DOHH2 (cell line): ENCODE data around the gene MON1B.

Experiments used
- H3F3A ChIP-seq: fragments of 200-600 bp; sonication (generic), shearing (Covaris generic); 2 replicates; pipeline ENCODE4 v1.6.0; 2016; ENCODE audit warnings: antibody characterized with exemption, mild to moderate bottlenecking; ENCODE audit not compliant: control insufficient read depth, insufficient read depth
- H3K27ac ChIP-seq: fragments of 200-600 bp; sonication (generic); 2 replicates; pipeline ENCODE4 v1.5.1; 2014; ENCODE audit warnings: low read depth, mild to moderate bottlenecking, low read length, moderate library complexity
- H3K27me3 ChIP-seq: fragments of 200-600 bp; sonication (generic); 2 replicates; pipeline ENCODE4 v1.6.1; 2014; ENCODE audit warnings: mild to moderate bottlenecking, low read length, mixed read lengths; ENCODE audit not compliant: control insufficient read depth
- H3K36me3 ChIP-seq: fragments of 200-600 bp; sonication (generic); 2 replicates; pipeline ENCODE4 v1.6.1; 2014; ENCODE audit warnings: mild to moderate bottlenecking, low read length, moderate library complexity, mixed read lengths; ENCODE audit not compliant: control insufficient read depth
- H3K4me1 ChIP-seq: fragments of 200-600 bp; sonication (generic); 2 replicates; pipeline ENCODE4 v1.6.1; 2014; ENCODE audit warnings: mild to moderate bottlenecking, low read length, mixed read lengths; ENCODE audit not compliant: control insufficient read depth
- H3K4me2 ChIP-seq: fragments of 200-600 bp; sonication (generic); 2 replicates; pipeline ENCODE4 v1.6.0; 2014; ENCODE audit warnings: mild to moderate bottlenecking, low read length, moderate library complexity
- H3K4me3 ChIP-seq: fragments of 200-600 bp; sonication (generic); 2 replicates; pipeline ENCODE4 v1.5.1; 2014; ENCODE audit warnings: mild to moderate bottlenecking, low read length, mixed read lengths
- H3K79me2 ChIP-seq: fragments of 200-600 bp; sonication (generic); 2 replicates; pipeline ENCODE4 v1.6.1; 2014; ENCODE audit warnings: mild to moderate bottlenecking, low read length, mixed read lengths; ENCODE audit not compliant: control insufficient read depth
- H3K9me2 ChIP-seq: fragments of 200-600 bp; sonication (generic); replicated peaks from 2 replicates; pipeline ENCODE4 v1.6.1; 2014; ENCODE audit warnings: mild to moderate bottlenecking, low read length, mixed read lengths; ENCODE audit not compliant: control insufficient read depth
- H3K9me3 ChIP-seq: fragments of 200-600 bp; sonication (generic); 2 replicates; pipeline ENCODE4 v1.6.1; 2014; ENCODE audit warnings: antibody characterized with exemption, low read length, mixed read lengths; ENCODE audit not compliant: control insufficient read depth, insufficient read depth
- H4K20me1 ChIP-seq: fragments of 200-600 bp; sonication (generic); 2 replicates; pipeline ENCODE4 v1.6.0; 2014; ENCODE audit warnings: low read depth, mild to moderate bottlenecking, antibody characterized with exemption, low read length, moderate library complexity; ENCODE audit not compliant: control insufficient read depth, insufficient read depth
- EZH2phosphoT487 ChIP-seq: fragments of 200-600 bp; sonication (generic); IDR thresholded peaks from 2 replicates; pipeline ENCODE4 v1.6.1; 2017; ENCODE audit warnings: borderline replicate concordance, mild to moderate bottlenecking, antibody characterized with exemption, low read length, moderate library complexity, mixed read lengths
- TF ChIP-seq, protein P1 (sequence below): fragments of 200-600 bp; sonication (generic); IDR thresholded peaks from one replicate; pipeline ENCODE4 v1.5.1; 2014; ENCODE audit warnings: antibody characterized with exemption, mild to moderate bottlenecking, low read depth, low read length; ENCODE audit not compliant: poor library complexity, severe bottlenecking

MON1B gene

GRCh38 chr16:77246150-77246549 is 55.2 kb downstream of the MON1B start:
- Histone ChIP-seq H3K4me3 (no peak overlapping the region), H3K4me1 (no peaks in the 10 kb centered on the region), H3F3A (no peaks in the 10 kb centered on the region), H3K9me3 (no peaks in the 10 kb centered on the region), H4K20me1 (no peaks in the 10 kb centered on the region), H3K27me3 (no peaks in the 10 kb centered on the region), H3K36me3 (no peaks in the 10 kb centered on the region), H3K27ac (no peak overlapping the region), H3K9me2 (no peaks in the 10 kb centered on the region), H3K79me2 (no peaks in the 10 kb centered on the region), H3K4me2 (no peak overlapping the region)
- TF ChIP-seq EZH2phosphoT487 = no peak
- TF ChIP-seq, protein P1, sequence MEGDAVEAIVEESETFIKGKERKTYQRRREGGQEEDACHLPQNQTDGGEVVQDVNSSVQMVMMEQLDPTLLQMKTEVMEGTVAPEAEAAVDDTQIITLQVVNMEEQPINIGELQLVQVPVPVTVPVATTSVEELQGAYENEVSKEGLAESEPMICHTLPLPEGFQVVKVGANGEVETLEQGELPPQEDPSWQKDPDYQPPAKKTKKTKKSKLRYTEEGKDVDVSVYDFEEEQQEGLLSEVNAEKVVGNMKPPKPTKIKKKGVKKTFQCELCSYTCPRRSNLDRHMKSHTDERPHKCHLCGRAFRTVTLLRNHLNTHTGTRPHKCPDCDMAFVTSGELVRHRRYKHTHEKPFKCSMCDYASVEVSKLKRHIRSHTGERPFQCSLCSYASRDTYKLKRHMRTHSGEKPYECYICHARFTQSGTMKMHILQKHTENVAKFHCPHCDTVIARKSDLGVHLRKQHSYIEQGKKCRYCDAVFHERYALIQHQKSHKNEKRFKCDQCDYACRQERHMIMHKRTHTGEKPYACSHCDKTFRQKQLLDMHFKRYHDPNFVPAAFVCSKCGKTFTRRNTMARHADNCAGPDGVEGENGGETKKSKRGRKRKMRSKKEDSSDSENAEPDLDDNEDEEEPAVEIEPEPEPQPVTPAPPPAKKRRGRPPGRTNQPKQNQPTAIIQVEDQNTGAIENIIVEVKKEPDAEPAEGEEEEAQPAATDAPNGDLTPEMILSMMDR = no peak

DNA sequence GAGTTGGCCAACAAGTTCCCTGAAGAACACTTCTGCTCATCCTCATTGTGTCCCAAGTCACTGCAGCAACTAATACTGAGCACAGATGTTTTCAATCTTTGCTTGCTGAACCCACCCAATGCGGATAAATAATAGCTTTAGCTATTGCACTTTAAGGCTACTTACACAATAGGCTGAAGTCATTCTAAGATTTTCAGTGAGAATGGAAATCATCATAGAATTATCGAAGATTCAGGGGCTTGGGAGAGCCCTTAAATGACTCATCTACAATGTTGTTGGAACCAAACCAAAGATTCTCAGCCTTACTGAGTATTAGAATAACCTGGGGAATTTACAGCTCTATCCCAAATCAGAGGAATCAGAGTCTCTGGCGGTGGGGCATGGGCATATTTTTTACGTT is 59.4 kb downstream of the MON1B start:
- H3K4me1 ChIP-seq = no peaks in the 10 kb centered on the region
- no peaks in the 10 kb centered on the region; the same call in 1 of the 2 replicates for H3K27me3 ChIP-seq
- H3F3A ChIP-seq = no peaks in the 10 kb centered on the region
- TF ChIP-seq, protein P1 = no peak
- TF ChIP-seq EZH2phosphoT487 = no peak
- H3K4me2 ChIP-seq = no peak overlapping the region
- no peaks in the 10 kb centered on the region for H3K36me3 ChIP-seq
- no peaks in the 10 kb centered on the region for H4K20me1 ChIP-seq
- no peak overlapping the region for H3K27ac ChIP-seq
- no peak overlapping the region for H3K4me3 ChIP-seq
- H3K9me3 ChIP-seq = no peaks in the 10 kb centered on the region
- no peaks in the 10 kb centered on the region for H3K9me2 ChIP-seq
- no peaks in the 10 kb centered on the region for H3K79me2 ChIP-seq
